Mesenchymal stem cell (in vitro differentiated cells and primary cell): ENCODE results near the gene PROS1.

Experiments used
- DNase-seq: peaks from one replicate; pipeline ENCODE4 v3.0.0-alpha.2; 2013
- H2AFZ ChIP-seq: one replicate; pipeline ENCODE4 v1.6.1; 2013; ENCODE audit warnings: low read depth, mild to moderate bottlenecking, control low read depth, inconsistent platforms, low read length, moderate library complexity
- H2AK5ac ChIP-seq: 2 replicates; pipeline ENCODE4 v1.6.1; 2013; ENCODE audit warnings: low read length, moderate library complexity, mild to moderate bottlenecking, inconsistent platforms; ENCODE audit not compliant: severe bottlenecking
- H2BK120ac ChIP-seq: one replicate; pipeline ENCODE4 v1.6.1; 2013; ENCODE audit warnings: low read depth, mild to moderate bottlenecking, inconsistent platforms, low read length, moderate library complexity
- H2BK12ac ChIP-seq, 2 experiments: one replicate each; pipeline ENCODE4 v1.6.1; 2013; ENCODE audit warnings: inconsistent platforms in 2 of 2, low read length in 2 of 2, mild to moderate bottlenecking in 2 of 2, moderate library complexity in 2 of 2, control low read depth in 1 of 2
- H2BK15ac ChIP-seq: one replicate; pipeline ENCODE4 v1.6.1; 2013; ENCODE audit warnings: mild to moderate bottlenecking, low read depth, inconsistent platforms; ENCODE audit not compliant: poor library complexity, severe bottlenecking
- H2BK5ac ChIP-seq: 2 replicates; pipeline ENCODE4 v1.6.1; 2013; ENCODE audit warnings: low read depth, mild to moderate bottlenecking, low read length, control low read depth, inconsistent platforms; ENCODE audit not compliant: poor library complexity, severe bottlenecking
- H3K14ac ChIP-seq, 2 experiments: one replicate each; pipeline ENCODE4 v1.6.1; 2013; ENCODE audit warnings: inconsistent platforms in 2 of 2, low read length in 2 of 2, control low read depth in 1 of 2, mild to moderate bottlenecking in 1 of 2, moderate library complexity in 1 of 2
- H3K18ac ChIP-seq, 2 experiments: one replicate each; pipeline ENCODE4 v1.6.1; 2013; ENCODE audit warnings: inconsistent platforms in 2 of 2, low read length in 2 of 2, control low read depth in 1 of 2, low read depth in 1 of 2, mild to moderate bottlenecking in 1 of 2
- H3K23ac ChIP-seq, 2 experiments: one replicate each; pipeline ENCODE4 v1.6.1; 2013; ENCODE audit warnings: inconsistent platforms in 2 of 2, low read length in 2 of 2, mild to moderate bottlenecking in 2 of 2, moderate library complexity in 2 of 2, control low read depth in 1 of 2
- H3K27ac ChIP-seq: 2 replicates; pipeline ENCODE4 v1.5.1; 2013; ENCODE audit warnings: mild to moderate bottlenecking, moderate library complexity, low read length, control low read depth, inconsistent platforms; ENCODE audit not compliant: poor library complexity, severe bottlenecking
- H3K27me3 ChIP-seq, 2 experiments: 2 replicates each; pipeline versions ENCODE4 v1.6.1 to v1.7.0; 2013; ENCODE audit warnings: low read length in 2 of 2, mild to moderate bottlenecking in 2 of 2, moderate library complexity in 2 of 2, control low read depth in 1 of 2, inconsistent platforms in 1 of 2; ENCODE audit not compliant: control insufficient read depth in 1 of 2, insufficient read depth in 1 of 2
- H3K36me3 ChIP-seq, 2 experiments: 2 replicates each; pipeline versions ENCODE4 v1.6.1 to v1.7.0; 2013; ENCODE audit warnings: low read length in 2 of 2, control low read depth in 1 of 2, inconsistent platforms in 1 of 2, low read depth in 1 of 2, mild to moderate bottlenecking in 1 of 2; ENCODE audit not compliant: insufficient read depth in 2 of 2, control insufficient read depth in 1 of 2
- H3K4ac ChIP-seq, 2 experiments: one replicate each; pipeline ENCODE4 v1.6.1; 2013; ENCODE audit warnings: inconsistent platforms in 2 of 2, low read length in 2 of 2, mild to moderate bottlenecking in 2 of 2, moderate library complexity in 2 of 2, control low read depth in 1 of 2, low read depth in 1 of 2
- H3K4me1 ChIP-seq: 2 replicates; pipeline ENCODE4 v1.6.1; 2013; ENCODE audit warnings: low read depth, low read length, control low read depth; ENCODE audit not compliant: control insufficient read depth, insufficient read depth
- H3K4me2 ChIP-seq: 2 replicates; pipeline ENCODE4 v1.6.1; 2013; ENCODE audit warnings: low read length, mild to moderate bottlenecking, inconsistent platforms; ENCODE audit not compliant: poor library complexity, severe bottlenecking
- H3K4me3 ChIP-seq, 2 experiments: 2 replicates each; pipeline versions ENCODE4 v1.5.1 to v1.7.0; 2013; ENCODE audit warnings: low read length in 2 of 2, mild to moderate bottlenecking in 2 of 2, control low read depth in 1 of 2, low read depth in 1 of 2; ENCODE audit not compliant: insufficient read depth in 1 of 2
- H3K79me1 ChIP-seq: replicated peaks from 2 replicates; pipeline ENCODE4 v1.6.1; 2013; ENCODE audit warnings: mild to moderate bottlenecking, control low read depth, low read length, inconsistent platforms; ENCODE audit not compliant: poor library complexity, severe bottlenecking
- H3K9ac ChIP-seq: 2 replicates; pipeline ENCODE4 v1.7.0; 2013; ENCODE audit warnings: mild to moderate bottlenecking, low read length, moderate library complexity
- H3K9me3 ChIP-seq: 2 replicates; pipeline ENCODE4 v1.7.0; 2013; ENCODE audit warnings: mild to moderate bottlenecking, low read length; ENCODE audit not compliant: control insufficient read depth
- H4K8ac ChIP-seq: one replicate; pipeline ENCODE4 v1.6.1; 2013; ENCODE audit warnings: inconsistent platforms, mild to moderate bottlenecking, low read length, moderate library complexity
- H4K91ac ChIP-seq: one replicate; pipeline ENCODE4 v1.6.1; 2013; ENCODE audit warnings: mild to moderate bottlenecking, low read length, inconsistent platforms
- WGBS: methylation state at CpG from one replicate; pipeline ENCODE4 v1.1.7; 2013; ENCODE audit warnings: mixed read lengths; 5-methylcytosine and 5-hydroxymethylcytosine counted together

The PROS1 gene

DNA sequence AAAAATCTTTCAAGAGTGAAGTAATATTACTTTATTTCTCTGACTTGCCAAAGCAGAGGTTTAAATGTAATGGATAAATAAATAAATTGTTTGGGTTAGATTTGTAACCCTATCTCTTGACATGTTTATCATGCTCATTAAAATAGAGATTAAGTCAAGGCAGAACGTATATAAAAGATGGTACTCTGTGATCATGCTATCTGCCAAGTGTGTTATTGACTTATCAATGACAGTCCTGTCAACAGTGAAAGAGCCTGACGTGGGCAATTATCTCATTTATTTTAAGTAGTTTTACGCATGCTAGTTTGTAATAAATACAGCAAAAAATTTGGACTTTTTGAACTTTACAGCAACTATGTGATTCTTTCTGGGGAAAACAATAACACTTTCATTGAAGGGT lies 43.7 kb downstream of the PROS1 start:
- 93% methylated on average over 2 of the region's 3 CpGs for WGBS
- Histone ChIP-seq H3K9ac (no peak overlapping the region), H3K9me3 (no peaks in the 10 kb centered on the region), H2BK12ac (no peak overlapping the region), H3K4me2 (no peak overlapping the region), H3K36me3 (no peaks in the 10 kb centered on the region), H3K27me3 (no peaks in the 10 kb centered on the region), H3K14ac (no peak overlapping the region), H3K4me1 (no peaks in the 10 kb centered on the region), H2AK5ac (no peak overlapping the region), H3K79me1 (no peaks in the 10 kb centered on the region), H3K27ac (no peak overlapping the region), H2BK120ac (no peak overlapping the region), H4K91ac (no peak overlapping the region), H3K4ac (no peak overlapping the region), H2AFZ (no peak overlapping the region), H3K18ac (no peak overlapping the region), H3K23ac (no peak overlapping the region), H2BK5ac (no peak overlapping the region), H2BK15ac (no peak overlapping the region), H3K4me3 (no peak overlapping the region), H4K8ac (no peak overlapping the region)
- DNase-seq: no peak

DNA sequence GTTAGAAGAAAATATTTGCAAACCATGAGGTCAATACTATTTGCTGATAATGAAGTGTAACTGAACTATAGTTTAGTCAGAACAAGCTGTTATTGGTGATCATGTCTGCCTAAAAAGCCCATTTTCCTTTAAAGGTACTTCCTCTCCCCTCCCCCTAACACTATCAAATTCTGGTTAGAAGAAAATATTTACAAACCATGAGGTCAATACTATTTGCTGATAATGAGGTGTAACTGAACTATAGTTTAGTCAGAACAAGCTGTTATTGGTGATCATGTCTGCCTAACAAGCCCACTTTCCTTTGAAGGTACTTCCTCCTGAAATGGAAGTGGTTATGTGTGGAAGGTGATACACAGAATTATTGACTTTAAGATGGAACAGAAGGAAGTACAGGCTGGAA lies 46.9 kb downstream of the PROS1 start:
- Histone ChIP-seq H3K9me3 (no peaks in the 10 kb centered on the region), H3K27me3 (no peaks in the 10 kb centered on the region), H3K18ac (no peak overlapping the region), H2AFZ (no peak overlapping the region), H2AK5ac (no peak overlapping the region), H2BK120ac (no peak overlapping the region), H4K91ac (no peak overlapping the region), H3K4me2 (no peak overlapping the region), H3K36me3 (no peaks in the 10 kb centered on the region), H3K9ac (no peak overlapping the region), H2BK15ac (no peak overlapping the region), H3K4me1 (no peaks in the 10 kb centered on the region), H3K79me1 (no peaks in the 10 kb centered on the region), H2BK5ac (no peak overlapping the region), H4K8ac (no peak overlapping the region), H3K4ac (no peak overlapping the region), H2BK12ac (no peak overlapping the region), H3K23ac (no peak overlapping the region), H3K27ac (no peak overlapping the region), H3K14ac (no peak overlapping the region), H3K4me3 (no peak overlapping the region)
- no peak for DNase-seq

DNA sequence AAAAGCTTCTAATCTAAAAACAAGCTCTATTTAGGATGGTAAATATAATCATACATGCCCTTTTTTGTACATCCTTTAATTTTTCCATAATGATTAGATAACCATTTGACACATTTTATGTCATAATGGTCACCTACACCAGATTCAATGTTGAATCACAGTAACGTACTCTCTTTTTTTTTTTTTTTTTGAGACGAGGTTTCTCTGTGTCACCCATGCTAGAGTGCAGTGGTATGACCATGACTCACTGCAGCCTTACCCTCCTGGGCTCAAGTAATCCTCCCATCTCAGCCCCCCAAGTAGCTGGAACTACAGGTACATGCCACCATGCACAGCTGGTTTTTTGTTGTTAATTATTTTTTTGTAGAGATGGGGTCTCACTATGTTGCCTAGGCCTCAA lies 49.2 kb downstream of the PROS1 start:
- Histone ChIP-seq H3K4me2 (no peak overlapping the region), H3K4me3 (no peak overlapping the region), H2BK5ac (no peak overlapping the region), H3K23ac (no peak overlapping the region), H2AK5ac (no peak overlapping the region), H3K18ac (no peak overlapping the region), H3K9me3 (no peaks in the 10 kb centered on the region), H3K9ac (no peak overlapping the region), H2BK15ac (no peak overlapping the region), H4K8ac (no peak overlapping the region), H2BK120ac (no peak overlapping the region), H4K91ac (no peak overlapping the region), H3K79me1 (no peaks in the 10 kb centered on the region), H3K4ac (no peak overlapping the region), H3K14ac (no peak overlapping the region), H3K27ac (no peak overlapping the region), H2BK12ac (no peak overlapping the region), H3K27me3 (no peaks in the 10 kb centered on the region), H2AFZ (no peak overlapping the region), H3K4me1 (no peaks in the 10 kb centered on the region), H3K36me3 (no peaks in the 10 kb centered on the region)
- no peak for DNase-seq
- WGBS: 87% methylated on average over 1 of the region's 2 CpGs

DNA sequence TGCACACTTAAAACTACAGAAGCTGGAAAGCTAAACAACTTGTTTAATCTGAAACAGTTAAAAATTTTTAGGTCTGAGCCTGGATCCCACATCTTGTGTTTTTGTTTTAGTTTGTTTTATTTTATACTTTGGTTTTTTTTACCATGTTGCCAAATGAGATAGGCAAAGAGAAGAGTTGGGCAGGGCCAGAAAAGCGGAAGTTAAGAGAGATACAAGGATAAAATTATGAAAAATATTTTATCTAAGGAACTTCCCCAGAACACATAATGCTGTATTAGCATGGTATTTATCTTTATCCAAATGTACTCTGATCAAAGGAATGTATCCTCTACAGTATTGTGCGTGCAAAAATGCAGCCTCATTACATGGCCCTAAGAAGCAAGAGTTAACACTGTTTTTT lies 50.7 kb downstream of the PROS1 start:
- Histone ChIP-seq H3K4me3 (no peak overlapping the region), H4K8ac (no peak overlapping the region), H3K27me3 (no peaks in the 10 kb centered on the region), H3K79me1 (no peaks in the 10 kb centered on the region), H2BK15ac (no peak overlapping the region), H3K36me3 (no peaks in the 10 kb centered on the region), H3K4ac (no peak overlapping the region), H3K23ac (no peak overlapping the region), H3K9me3 (no peaks in the 10 kb centered on the region), H3K9ac (no peak overlapping the region), H3K14ac (no peak overlapping the region), H3K4me2 (no peak overlapping the region), H2BK12ac (no peak overlapping the region), H2BK5ac (no peak overlapping the region), H3K27ac (no peak overlapping the region), H3K18ac (no peak overlapping the region), H2AK5ac (no peak overlapping the region), H3K4me1 (no peaks in the 10 kb centered on the region), H4K91ac (no peak overlapping the region), H2AFZ (no peak overlapping the region), H2BK120ac (no peak overlapping the region)
- no CpG with 5 or more reads among the region's 2 CpGs for WGBS
- DNase-seq: no peak
